Measurements from ENCODE around the gene TM2D3. TPM values are rescaled to one million over a fixed set of nuclear protein-coding genes. Genes with fewer than 3 reads are reported as not detected.

Gene TM2D3
- total RNA-seq, 1 experiment from 2014 or later, result 26.2 TPM

GRCh38 chr15:101611007-101611406 lies 41.2 kb downstream of the TM2D3 start:
- TF ChIP-seq CTCF (IDR thresholded peaks at IDR 0.05; ENCODE audit: unreplicated experiment), result no peak
- Mint-ChIP-seq H3K4me3 (ENCODE audit: unreplicated experiment) (no peak overlapping the region), H3K36me3 (ENCODE audit: insufficient read depth, unreplicated experiment) (no peaks in the 10 kb centered on the region), H3K4me1 (ENCODE audit: insufficient read depth, unreplicated experiment) (peaks cover 9% of the 10 kb centered on the region), H3K27me3 (ENCODE audit: insufficient read depth, unreplicated experiment) (no peaks in the 10 kb centered on the region), H3K27ac (ENCODE audit: low read depth, unreplicated experiment) (no peak overlapping the region), H3K9me3 (ENCODE audit: unreplicated experiment) (no peaks in the 10 kb centered on the region)
- DNase-seq (ENCODE audit: unreplicated experiment), result no peak
- ChIA-PET POLR2A (no interaction called here), CTCF (no interaction called here)
- intact Hi-C loops (cut with micrococcal nuclease), result no loop called here
- BruUV-seq (replicated peaks), result no TSS peak

GRCh38 chr15:101610611-101611000 lies 41.6 kb downstream of the TM2D3 start:
- no TSS peak for BruUV-seq (replicated peaks)
- Mint-ChIP-seq H3K27ac (ENCODE audit: low read depth, unreplicated experiment) (no peak overlapping the region), H3K27me3 (ENCODE audit: insufficient read depth, unreplicated experiment) (no peaks in the 10 kb centered on the region), H3K4me3 (ENCODE audit: unreplicated experiment) (no peak overlapping the region), H3K9me3 (ENCODE audit: unreplicated experiment) (no peaks in the 10 kb centered on the region), H3K4me1 (ENCODE audit: insufficient read depth, unreplicated experiment) (peaks cover 5% of the 10 kb centered on the region), H3K36me3 (ENCODE audit: insufficient read depth, unreplicated experiment) (no peaks in the 10 kb centered on the region)
- ChIA-PET POLR2A (no interaction called here), CTCF (no interaction called here)
- TF ChIP-seq CTCF (IDR thresholded peaks at IDR 0.05; ENCODE audit: unreplicated experiment), result no peak
- no peak for DNase-seq (ENCODE audit: unreplicated experiment)
- intact Hi-C loops (cut with micrococcal nuclease), result no loop called here

- ChIA-PET POLR2A (no interaction called here), CTCF (interaction anchor here (0.6 kb wide), 1 partner anchor 321 kb away, joined by 3 read pairs; no protein-coding TSS in a partner anchor)
- intact Hi-C loops (cut with micrococcal nuclease), result no loop called here
- TF ChIP-seq CTCF (IDR thresholded peaks at IDR 0.05; ENCODE audit: unreplicated experiment), result no peak
- H3K36me3 Mint-ChIP-seq (ENCODE audit: insufficient read depth, unreplicated experiment), result no peaks in the 10 kb centered on the region
- H3K4me3 Mint-ChIP-seq (ENCODE audit: unreplicated experiment), result no peak overlapping the region
- BruUV-seq (replicated peaks), result no TSS peak
- H3K27ac Mint-ChIP-seq (ENCODE audit: low read depth, unreplicated experiment), result no peak overlapping the region
- H3K4me1 Mint-ChIP-seq (ENCODE audit: insufficient read depth, unreplicated experiment), result no peaks in the 10 kb centered on the region
- H3K27me3 Mint-ChIP-seq (ENCODE audit: insufficient read depth, unreplicated experiment), result no peaks in the 10 kb centered on the region
- no peak for DNase-seq (ENCODE audit: unreplicated experiment)
- H3K9me3 Mint-ChIP-seq (ENCODE audit: unreplicated experiment), result no peaks in the 10 kb centered on the region
Observed at GRCh38 chr15:101609742-101610610, 42.2 kb downstream of the TM2D3 start.

- ChIA-PET CTCF (no interaction called here), POLR2A (no interaction called here)
Observed at GRCh38 chr15:101608201-101608600, 44.0 kb downstream of the TM2D3 start.

More at GRCh38 chr15:101608201-101608600, 44.0 kb downstream of the TM2D3 start:
- Mint-ChIP-seq H3K27me3 (ENCODE audit: insufficient read depth, unreplicated experiment) (no peaks in the 10 kb centered on the region), H3K9me3 (ENCODE audit: unreplicated experiment) (no peaks in the 10 kb centered on the region), H3K4me1 (ENCODE audit: insufficient read depth, unreplicated experiment) (no peaks in the 10 kb centered on the region), H3K4me3 (ENCODE audit: unreplicated experiment) (no peak overlapping the region), H3K36me3 (ENCODE audit: insufficient read depth, unreplicated experiment) (no peaks in the 10 kb centered on the region), H3K27ac (ENCODE audit: low read depth, unreplicated experiment) (no peak overlapping the region)
- BruUV-seq (replicated peaks), result no TSS peak
- no peak for TF ChIP-seq CTCF (IDR thresholded peaks at IDR 0.05; ENCODE audit: unreplicated experiment)
- DNase-seq (ENCODE audit: unreplicated experiment), result no peak
- intact Hi-C loops (cut with micrococcal nuclease), result no loop called here

All from MCF 10A (cell line).